GM18502 (cell line): ENCODE measurements around the gene KEAP1.
A peak's percentile ranks its signal among the peaks of the same experiment; 100 is the strongest.

ENCODE experiments used
- ATAC-seq: cut with Tn5 transposase; IDR thresholded peaks from one replicate; pipeline ENCODE4 v1.9.1; 2021; ENCODE audit warnings: mild to moderate bottlenecking; ENCODE audit not compliant: unreplicated experiment, poor library complexity

KEAP1 gene

DNA sequence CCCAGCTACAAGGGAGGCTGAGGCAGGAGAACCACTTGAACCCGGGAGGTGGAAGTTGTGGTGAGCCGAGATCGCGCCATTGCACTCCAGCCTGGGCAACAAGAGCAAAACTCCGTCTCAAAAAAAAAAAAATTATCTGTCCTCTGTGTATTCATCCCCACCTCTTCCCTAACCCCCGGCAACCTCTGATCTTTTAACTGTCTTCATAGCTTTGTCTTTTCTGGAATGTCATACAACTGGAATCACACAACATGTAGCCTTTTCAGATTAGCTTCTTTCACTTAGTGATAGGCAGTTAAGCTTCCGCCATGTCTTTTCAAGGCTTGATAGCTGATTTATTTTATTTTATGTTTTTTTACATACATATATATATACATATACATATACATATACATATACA is 22.5 kb upstream of the KEAP1 start:
- ATAC-seq = no peak

GRCh38 chr19:10523135-10523636 is 20.0 kb upstream of the KEAP1 start:
- ATAC-seq = no peak

GRCh38 chr19:10521461-10522171 is 18.5 kb upstream of the KEAP1 start:
- ATAC-seq = no peak

DNA sequence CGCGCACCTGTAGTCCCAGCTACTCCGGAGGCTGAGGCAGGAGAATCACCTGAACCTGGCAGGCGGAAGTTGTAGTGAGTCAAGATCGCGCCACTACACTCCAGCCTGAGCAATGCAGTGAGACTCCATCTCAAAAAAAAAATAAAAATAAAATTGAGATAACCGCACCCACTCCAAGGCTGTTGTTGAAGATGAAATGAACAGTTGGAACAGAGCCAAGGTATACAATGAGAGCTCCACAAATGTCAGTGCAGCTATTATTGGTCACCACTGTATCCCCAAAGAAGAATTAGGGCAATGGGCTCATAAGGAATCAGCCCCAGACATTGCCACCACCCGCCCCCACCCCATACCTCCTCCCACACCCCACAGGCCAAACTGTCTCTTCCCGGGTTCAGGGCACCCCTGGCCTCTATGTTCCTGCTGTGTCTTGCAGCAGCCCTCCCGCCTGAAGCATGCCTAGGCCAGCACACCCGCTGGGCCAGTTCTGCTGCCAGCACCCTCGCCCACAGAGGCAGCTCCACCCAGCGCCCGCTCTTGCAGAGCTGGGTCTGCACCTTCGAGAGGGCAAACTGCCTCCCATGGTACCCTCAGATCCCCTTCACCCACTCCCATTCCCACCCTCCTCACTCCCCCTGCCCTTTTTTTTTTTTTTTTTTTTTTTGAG is 17.6 kb upstream of the KEAP1 start:
- ATAC-seq = no peak

GRCh38 chr19:10519421-10519820 is 16.3 kb upstream of the KEAP1 start:
- ATAC-seq = no peak

- ATAC-seq = no peak
Observed at GRCh38 chr19:10518444-10519361, 15.5 kb upstream of the KEAP1 start.

DNA sequence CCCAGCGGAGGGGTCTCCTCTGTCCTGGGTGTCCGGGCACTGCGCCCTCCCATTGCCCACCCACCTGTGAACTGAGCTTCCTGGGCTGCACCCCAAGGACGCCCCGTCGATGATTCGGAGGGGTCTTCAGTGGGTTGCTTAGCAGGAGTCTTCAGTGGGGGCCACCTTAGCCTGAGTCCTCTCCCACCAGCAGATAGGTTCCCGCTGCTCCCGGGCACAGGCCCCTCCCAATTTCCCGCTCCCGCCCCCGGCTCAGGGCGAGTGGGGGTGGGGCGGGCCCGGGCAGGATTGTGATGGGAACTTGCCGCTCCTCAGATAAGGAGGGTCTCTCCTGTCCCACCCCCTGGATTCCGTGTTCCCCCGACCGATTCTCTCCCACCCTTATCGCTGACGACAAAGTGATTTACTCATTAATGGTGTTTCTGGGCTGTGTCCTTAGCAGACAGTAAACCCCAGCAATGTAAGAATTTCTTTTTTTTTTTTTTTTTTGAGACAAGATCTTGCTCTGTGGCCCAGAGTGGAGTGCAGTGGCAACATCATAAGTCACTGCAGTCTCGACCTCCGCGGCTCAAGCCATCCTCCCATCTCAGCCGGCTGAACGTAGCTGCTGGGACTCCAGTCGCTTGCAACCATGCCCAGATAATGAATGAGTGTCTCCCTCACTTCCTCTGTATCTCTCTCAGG is 14.7 kb upstream of the KEAP1 start:
- ATAC-seq = no peak

GRCh38 chr19:10517361-10517759 is 14.2 kb upstream of the KEAP1 start, which contains the start of gene S1PR5:
Gene S1PR5, minus strand, starts transcription at chr19:10517447. Its CDS starts 2,436 bp downstream, at chr19:10515011.
- ATAC-seq = no peak

- ATAC-seq = no peak
Observed at GRCh38 chr19:10516671-10517286, 13.6 kb upstream of the KEAP1 start.

GRCh38 chr19:10516064-10516385 is 12.9 kb upstream of the KEAP1 start:
- ATAC-seq = no peak

DNA sequence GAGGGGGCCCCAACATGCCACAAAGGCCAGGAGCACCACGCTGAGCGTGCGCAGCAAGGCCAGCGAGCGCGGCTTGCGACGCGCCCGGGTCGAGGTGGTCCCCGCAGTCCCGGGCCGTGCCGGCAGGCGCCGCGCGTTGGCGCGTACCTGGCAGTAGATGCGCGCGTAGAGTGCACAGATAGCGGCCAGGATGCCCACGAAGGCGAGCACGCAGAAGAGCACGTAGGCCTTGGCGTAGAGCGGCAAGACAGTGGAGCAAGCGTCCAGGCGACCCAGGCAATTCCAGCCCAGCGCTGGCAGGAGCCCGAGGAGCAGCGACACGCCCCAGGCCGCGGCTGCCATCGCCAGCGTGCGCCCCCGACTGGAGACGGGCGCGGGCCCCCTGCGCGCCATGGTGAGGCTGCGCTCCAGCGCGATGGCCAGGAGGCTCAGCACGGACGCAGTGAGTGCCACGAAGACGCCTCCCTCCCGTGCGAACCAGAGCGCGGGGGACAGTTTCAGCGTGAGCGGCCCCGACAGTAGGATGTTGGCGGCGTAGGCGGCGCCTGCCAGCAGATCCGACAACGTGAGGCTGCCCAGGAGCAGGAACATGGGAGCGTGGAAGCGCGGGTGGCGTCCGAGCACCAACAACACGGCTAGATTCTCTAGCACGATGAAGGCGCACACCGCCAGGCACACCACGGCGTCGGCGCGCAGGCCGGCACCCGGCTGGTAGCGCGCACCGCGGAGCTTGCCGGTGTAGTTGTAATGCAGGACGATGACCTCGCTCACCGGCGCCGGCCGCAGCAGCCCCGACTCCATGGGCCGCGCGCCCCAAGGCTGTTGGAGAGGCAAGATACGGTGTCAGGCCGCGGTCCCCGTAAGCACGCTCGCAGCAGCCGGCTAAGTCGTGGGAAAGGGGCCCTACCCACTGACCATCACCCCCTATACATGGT is 11.3 kb upstream of the KEAP1 start:
- no peak for ATAC-seq

DNA sequence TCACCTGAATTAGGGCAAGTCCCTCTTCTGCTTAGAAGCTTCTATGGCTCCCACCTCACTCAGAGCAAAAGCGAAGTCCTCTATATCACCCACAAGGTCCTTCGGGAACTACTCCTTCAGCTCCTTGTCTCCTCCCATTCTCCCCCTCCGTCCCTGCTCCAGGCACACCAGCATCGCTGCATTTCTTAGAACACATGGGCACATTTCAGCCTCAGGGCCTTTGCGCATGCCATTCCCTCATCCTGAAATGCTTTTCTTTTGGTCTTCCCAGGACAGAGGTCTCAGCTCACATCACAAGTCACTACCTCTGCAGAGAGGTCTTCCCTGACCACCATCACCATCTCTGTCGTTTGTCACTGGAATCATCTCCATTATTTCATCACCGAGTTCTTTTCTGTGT is 10.1 kb upstream of the KEAP1 start:
- ATAC-seq = no peak

- ATAC-seq = no peak
Observed at GRCh38 chr19:10510301-10510802, 7.2 kb upstream of the KEAP1 start.

- no peak for ATAC-seq
Observed at GRCh38 chr19:10508707-10509106, 5.6 kb upstream of the KEAP1 start.

- no peak for ATAC-seq
Observed at GRCh38 chr19:10508036-10508435, 4.9 kb upstream of the KEAP1 start.

DNA sequence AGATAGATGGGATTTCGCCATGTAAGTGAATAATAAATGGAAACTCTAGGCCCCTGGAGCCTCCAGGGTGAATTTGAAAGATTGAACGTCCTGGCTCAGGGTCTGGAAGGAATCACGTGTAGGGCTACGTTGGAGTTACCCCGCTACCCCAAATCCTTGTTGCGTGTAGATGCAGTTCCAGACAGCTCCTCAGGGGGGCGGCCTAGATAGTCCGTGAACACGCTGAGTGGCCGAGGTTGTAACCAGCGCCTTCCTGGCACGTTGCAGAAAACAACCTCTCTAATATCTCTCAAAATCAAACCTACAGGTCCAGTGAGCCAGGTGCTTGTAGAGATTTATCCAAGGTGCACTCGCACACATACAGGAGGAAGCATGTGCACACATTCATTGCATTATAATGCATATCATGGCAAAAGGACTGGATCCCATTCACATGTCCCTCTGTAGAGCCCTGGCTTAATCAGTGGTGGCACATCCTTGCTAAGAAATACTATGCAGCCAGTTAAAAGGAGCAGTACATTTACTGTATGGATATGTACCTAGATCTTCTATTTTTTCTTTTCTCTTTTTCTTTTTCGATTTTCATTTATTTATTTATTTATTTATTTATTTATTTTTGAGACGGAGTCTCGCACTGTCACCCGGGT is 2.5 kb upstream of the KEAP1 start:
- no peak for ATAC-seq

GRCh38 chr19:10502524-10503001 is 593 bp downstream of the KEAP1 start:
- ATAC-seq = peak; percentile 85

GRCh38 chr19:10501971-10502523 is 1.1 kb downstream of the KEAP1 start:
- peak; percentile 37 for ATAC-seq
